ENCODE results near the gene CALHM1. TPM values are rescaled to one million over a fixed set of nuclear protein-coding genes. Genes with fewer than 3 reads are reported as not detected.
A peak's percentile ranks its signal among the peaks of the same experiment; 100 is the strongest.

CALHM1 gene
- total RNA-seq, 2 donors from 2014 or later, result not detected

GRCh38 chr10:103449208-103450144 is 9.2 kb downstream of the CALHM1 start:
- no peak for ATAC-seq
- DNase-seq (ENCODE audit: low spot score in 2 of 2), result no peak
- peak overlapping the region; percentile 4 to 78 for H3K27ac Mint-ChIP-seq
- peaks cover 0 to 6% of the 10 kb centered on the region in 2 donors for H3K36me3 Mint-ChIP-seq
- no peaks in the 10 kb centered on the region for H3K9me3 Mint-ChIP-seq

- DNase-seq (ENCODE audit: low spot score in 2 of 2) (no peak), ATAC-seq (no peak)
- Mint-ChIP-seq H3K36me3 (peaks cover 6% of the 10 kb centered on the region in 2 donors), H3K27ac (peak overlapping the region in 1 of 2 donors; percentile 4), H3K9me3 (no peaks in the 10 kb centered on the region)
Measured at GRCh38 chr10:103448746-103449145, 10.0 kb downstream of the CALHM1 start.

- Mint-ChIP-seq H3K9me3 (no peaks in the 10 kb centered on the region), H3K36me3 (peaks cover 6 to 10% of the 10 kb centered on the region in 2 donors), H3K27ac (no peak overlapping the region)
- ATAC-seq, result no peak
- DNase-seq (ENCODE audit: low spot score in 2 of 2), result no peak
Measured at GRCh38 chr10:103447187-103447586, 11.5 kb downstream of the CALHM1 start.

GRCh38 chr10:103445767-103446567 is 12.7 kb downstream of the CALHM1 start:
- peak overlapping the region in 1 of 2 donors; percentile 53 for H3K27ac Mint-ChIP-seq
- no peak for ATAC-seq
- H3K36me3 Mint-ChIP-seq, result peaks cover 6 to 15% of the 10 kb centered on the region in 2 donors

GRCh38 chr10:103445366-103445765 is 13.3 kb downstream of the CALHM1 start:
- ATAC-seq (no peak), DNase-seq (ENCODE audit: low spot score in 2 of 2) (no peak)
- no peaks in the 10 kb centered on the region for H3K9me3 Mint-ChIP-seq
- H3K36me3 Mint-ChIP-seq, result peaks cover 6 to 15% of the 10 kb centered on the region in 2 donors
- no peak overlapping the region for H3K27ac Mint-ChIP-seq

More at GRCh38 chr10:103445767-103446567, 12.7 kb downstream of the CALHM1 start:
- DNase-seq (ENCODE audit: low spot score in 2 of 2), result no peak
- no peaks in the 10 kb centered on the region for H3K9me3 Mint-ChIP-seq

GRCh38 chr10:103444478-103444877 is 14.2 kb downstream of the CALHM1 start:
- peak overlapping the region in 1 of 2 donors; percentile 85 for H3K27ac Mint-ChIP-seq
- H3K36me3 Mint-ChIP-seq, result peaks cover 12 to 15% of the 10 kb centered on the region in 2 donors
- no peaks in the 10 kb centered on the region for H3K9me3 Mint-ChIP-seq
- DNase-seq (ENCODE audit: low spot score in 2 of 2) (no peak), ATAC-seq (no peak)

- Mint-ChIP-seq H3K27ac (peak overlapping the region; percentile 74 to 88), H3K9me3 (no peaks in the 10 kb centered on the region), H3K36me3 (peaks cover 10 to 15% of the 10 kb centered on the region in 2 donors)
- peak in 1 of 2 donors; percentile 20 for ATAC-seq
- DNase-seq (ENCODE audit: low spot score in 2 of 2), result no peak
Measured at GRCh38 chr10:103443475-103444185, 15.1 kb downstream of the CALHM1 start.

GRCh38 chr10:103442031-103442461 is 16.7 kb downstream of the CALHM1 start:
- Mint-ChIP-seq H3K27ac (peak overlapping the region in 1 of 2 donors; percentile 94), H3K9me3 (no peaks in the 10 kb centered on the region), H3K36me3 (peaks cover 20 to 23% of the 10 kb centered on the region in 2 donors)
- ATAC-seq (no peak), DNase-seq (ENCODE audit: low spot score in 2 of 2) (no peak)

GRCh38 chr10:103441611-103442010 is 17.1 kb downstream of the CALHM1 start:
- DNase-seq (ENCODE audit: low spot score in 2 of 2) (no peak), ATAC-seq (no peak)
- H3K27ac Mint-ChIP-seq, result peak overlapping the region in 1 of 2 donors; percentile 94
- H3K9me3 Mint-ChIP-seq, result no peaks in the 10 kb centered on the region
- H3K36me3 Mint-ChIP-seq, result peaks cover 20 to 23% of the 10 kb centered on the region in 2 donors

- Mint-ChIP-seq H3K36me3 (peaks cover 20 to 23% of the 10 kb centered on the region in 2 donors), H3K27ac (peak overlapping the region in 1 of 2 donors; percentile 93), H3K9me3 (no peaks in the 10 kb centered on the region)
- no peak for ATAC-seq
- no peak for DNase-seq (ENCODE audit: low spot score in 2 of 2)
Measured at GRCh38 chr10:103441206-103441605, 17.5 kb downstream of the CALHM1 start.

GRCh38 chr10:103440416-103440815 is 18.3 kb downstream of the CALHM1 start:
- peak overlapping the region in 1 of 2 donors; percentile 72 for H3K27ac Mint-ChIP-seq
- H3K9me3 Mint-ChIP-seq, result no peaks in the 10 kb centered on the region
- peaks cover 20 to 23% of the 10 kb centered on the region in 2 donors for H3K36me3 Mint-ChIP-seq
- no peak for DNase-seq (ENCODE audit: low spot score in 2 of 2)
- no peak for ATAC-seq

GRCh38 chr10:103439776-103440175 is 18.9 kb downstream of the CALHM1 start:
- no peaks in the 10 kb centered on the region for H3K9me3 Mint-ChIP-seq
- peak overlapping the region in 1 of 2 donors; percentile 74 for H3K27ac Mint-ChIP-seq
- ATAC-seq (no peak), DNase-seq (ENCODE audit: low spot score in 2 of 2) (no peak)
- peaks cover 20 to 23% of the 10 kb centered on the region in 2 donors for H3K36me3 Mint-ChIP-seq

GRCh38 chr10:103433858-103434257 is 24.8 kb downstream of the CALHM1 start:
- ATAC-seq (no peak), DNase-seq (ENCODE audit: low spot score in 2 of 2) (no peak)
- Mint-ChIP-seq H3K27ac (no peak overlapping the region), H3K36me3 (peaks cover 24 to 27% of the 10 kb centered on the region in 2 donors), H3K9me3 (no peaks in the 10 kb centered on the region)

- DNase-seq (ENCODE audit: low spot score in 2 of 2) (no peak), ATAC-seq (peak in 1 of 2 donors; percentile 29)
- Mint-ChIP-seq H3K36me3 (peaks cover 16 to 17% of the 10 kb centered on the region in 2 donors), H3K27ac (peak overlapping the region; percentile 34 to 65), H3K9me3 (no peaks in the 10 kb centered on the region)
Measured at GRCh38 chr10:103431902-103432301, 26.8 kb downstream of the CALHM1 start.

GRCh38 chr10:103429647-103430046 is 29.1 kb downstream of the CALHM1 start:
- H3K36me3 Mint-ChIP-seq, result peaks cover 16 to 21% of the 10 kb centered on the region in 2 donors
- peak overlapping the region in 1 of 2 donors; percentile 77 for H3K27ac Mint-ChIP-seq
- DNase-seq (ENCODE audit: low spot score in 2 of 2) (no peak), ATAC-seq (peak; percentile 26 to 77)
- H3K9me3 Mint-ChIP-seq, result no peaks in the 10 kb centered on the region

- H3K9me3 Mint-ChIP-seq, result no peaks in the 10 kb centered on the region
- peak overlapping the region in 1 of 2 donors; percentile 77 for H3K27ac Mint-ChIP-seq
- ATAC-seq, result peak; percentile 26 to 68
- DNase-seq (ENCODE audit: low spot score in 2 of 2), result no peak
- H3K36me3 Mint-ChIP-seq, result peaks cover 20 to 27% of the 10 kb centered on the region in 2 donors
Measured at GRCh38 chr10:103428989-103429643, 29.6 kb downstream of the CALHM1 start.
